Measurements from ENCODE around the gene MAPK13. TPM values are rescaled to one million over a fixed set of nuclear protein-coding genes. Genes with fewer than 3 reads are reported as not detected.

MAPK13 gene
- total RNA-seq, 3 donors from 2014 or later (not counting 1 experiment from before 2014, with no cell fraction given), result 39.4 to 52.1 (median 49.9) TPM

- DNase-seq (no peak), ATAC-seq (no peak)
- peaks cover 7 to 14% of the 10 kb centered on the region in 2 donors for H3K4me1 Mint-ChIP-seq
- no peaks in the 10 kb centered on the region for H3K27me3 Mint-ChIP-seq (ENCODE audit: low read depth in 2 of 2)
- intact Hi-C loops (cut with micrococcal nuclease), result no loop called here
- H3K36me3 ChIP-seq (ENCODE audit: control insufficient read depth, insufficient read depth, low read length), result no peaks in the 10 kb centered on the region
- no peak for TF ChIP-seq CTCF (IDR thresholded peaks at IDR 0.05)
- no peaks in the 10 kb centered on the region for H3K9me3 Mint-ChIP-seq
- H3K4me3 ChIP-seq (ENCODE audit: low read length), result no peak overlapping the region
- H3K27ac Mint-ChIP-seq, result no peak overlapping the region
- no peak overlapping the region for H3K27ac ChIP-seq (ENCODE audit: low read length)
- H3K4me1 ChIP-seq (ENCODE audit: control insufficient read depth, insufficient read depth, low read length), result no peaks in the 10 kb centered on the region
- H3K36me3 Mint-ChIP-seq, result no peaks in the 10 kb centered on the region
- no peaks in the 10 kb centered on the region for H3K27me3 ChIP-seq (ENCODE audit: control insufficient read depth, insufficient read depth, low read length)
- H3K4me3 Mint-ChIP-seq, result no peak overlapping the region
- no peaks in the 10 kb centered on the region for H3K9me3 ChIP-seq (ENCODE audit: control insufficient read depth, insufficient read depth, low read length)
Measured at GRCh38 chr6:36149476-36149875, 19.2 kb downstream of the MAPK13 start.

GRCh38 chr6:36150283-36150682 lies 20.0 kb downstream of the MAPK13 start:
- DNase-seq (no peak), ATAC-seq (no peak)
- no peaks in the 10 kb centered on the region for H3K36me3 Mint-ChIP-seq
- Histone ChIP-seq H3K27me3 (ENCODE audit: control insufficient read depth, insufficient read depth, low read length) (no peaks in the 10 kb centered on the region), H3K36me3 (ENCODE audit: control insufficient read depth, insufficient read depth, low read length) (no peaks in the 10 kb centered on the region), H3K4me3 (ENCODE audit: low read length) (no peak overlapping the region), H3K4me1 (ENCODE audit: control insufficient read depth, insufficient read depth, low read length) (no peaks in the 10 kb centered on the region), H3K9me3 (ENCODE audit: control insufficient read depth, insufficient read depth, low read length) (no peaks in the 10 kb centered on the region), H3K27ac (ENCODE audit: low read length) (no peak overlapping the region)
- WGBS (ENCODE audit: insufficient coverage), result 56% methylated on average over 2 of the region's 3 CpGs
- H3K4me3 Mint-ChIP-seq, result no peak overlapping the region
- intact Hi-C loops (cut with micrococcal nuclease), result no loop called here
- no peaks in the 10 kb centered on the region for H3K27me3 Mint-ChIP-seq (ENCODE audit: low read depth in 2 of 2)
- H3K27ac Mint-ChIP-seq, result no peak overlapping the region
- no peak for TF ChIP-seq CTCF (IDR thresholded peaks at IDR 0.05)
- H3K9me3 Mint-ChIP-seq, result no peaks in the 10 kb centered on the region
- H3K4me1 Mint-ChIP-seq, result peaks cover 7 to 14% of the 10 kb centered on the region in 2 donors

GRCh38 chr6:36154286-36154685 lies 24.0 kb downstream of the MAPK13 start:
- H3K9me3 ChIP-seq (ENCODE audit: control insufficient read depth, insufficient read depth, low read length), result no peaks in the 10 kb centered on the region
- Mint-ChIP-seq H3K9me3 (no peaks in the 10 kb centered on the region), H3K4me3 (no peak overlapping the region), H3K27me3 (ENCODE audit: low read depth in 2 of 2) (no peaks in the 10 kb centered on the region), H3K27ac (no peak overlapping the region), H3K36me3 (no peaks in the 10 kb centered on the region), H3K4me1 (no peaks in the 10 kb centered on the region)
- intact Hi-C loops (cut with micrococcal nuclease), result no loop called here
- no peak for ATAC-seq
- H3K27me3 ChIP-seq (ENCODE audit: control insufficient read depth, insufficient read depth, low read length), result no peaks in the 10 kb centered on the region
- H3K27ac ChIP-seq (ENCODE audit: low read length), result no peak overlapping the region
- no peaks in the 10 kb centered on the region for H3K36me3 ChIP-seq (ENCODE audit: control insufficient read depth, insufficient read depth, low read length)
- H3K4me3 ChIP-seq (ENCODE audit: low read length), result no peak overlapping the region
- no peak for TF ChIP-seq CTCF (IDR thresholded peaks at IDR 0.05)
- no peak for DNase-seq
- no peaks in the 10 kb centered on the region for H3K4me1 ChIP-seq (ENCODE audit: control insufficient read depth, insufficient read depth, low read length)
- WGBS (ENCODE audit: insufficient coverage), result 81% methylated on average over 1 of the region's 2 CpGs

- Histone ChIP-seq H3K4me1 (ENCODE audit: control insufficient read depth, insufficient read depth, low read length) (no peaks in the 10 kb centered on the region), H3K9me3 (ENCODE audit: control insufficient read depth, insufficient read depth, low read length) (peaks cover 2% of the 10 kb centered on the region), H3K27me3 (ENCODE audit: control insufficient read depth, insufficient read depth, low read length) (no peaks in the 10 kb centered on the region), H3K27ac (ENCODE audit: low read length) (no peak overlapping the region), H3K36me3 (ENCODE audit: control insufficient read depth, insufficient read depth, low read length) (no peaks in the 10 kb centered on the region), H3K4me3 (ENCODE audit: low read length) (no peak overlapping the region)
- ATAC-seq (no peak), DNase-seq (no peak)
- peaks cover 0 to 3% of the 10 kb centered on the region in 2 donors for H3K27me3 Mint-ChIP-seq (ENCODE audit: low read depth in 2 of 2)
- no peaks in the 10 kb centered on the region for H3K4me1 Mint-ChIP-seq
- no peak overlapping the region for H3K27ac Mint-ChIP-seq
- H3K36me3 Mint-ChIP-seq, result no peaks in the 10 kb centered on the region
- 100% methylated on average over 1 of the region's 2 CpGs for WGBS (ENCODE audit: insufficient coverage)
- intact Hi-C loops (cut with micrococcal nuclease), result no loop called here
- TF ChIP-seq CTCF (IDR thresholded peaks at IDR 0.05), result no peak
- H3K4me3 Mint-ChIP-seq, result no peak overlapping the region
- no peaks in the 10 kb centered on the region for H3K9me3 Mint-ChIP-seq
Measured at GRCh38 chr6:36155662-36156061, 25.3 kb downstream of the MAPK13 start.

Data from natural killer cell (primary cell).